HG02943 (cell line): ENCODE data around the gene ZNF521.

Experiments used
- ATAC-seq: cut with Tn5 transposase; IDR thresholded peaks from one replicate; pipeline ENCODE4 v1.9.1; 2021; ENCODE audit warnings: mild to moderate bottlenecking, low read depth, moderate library complexity; ENCODE audit not compliant: unreplicated experiment

Gene ZNF521

GRCh38 chr18:25256439-25256838 lies 95.5 kb downstream of the ZNF521 start:
- no peak for ATAC-seq

- ATAC-seq, result no peak
Observed at GRCh38 chr18:25253779-25254178, 98.2 kb downstream of the ZNF521 start.

DNA sequence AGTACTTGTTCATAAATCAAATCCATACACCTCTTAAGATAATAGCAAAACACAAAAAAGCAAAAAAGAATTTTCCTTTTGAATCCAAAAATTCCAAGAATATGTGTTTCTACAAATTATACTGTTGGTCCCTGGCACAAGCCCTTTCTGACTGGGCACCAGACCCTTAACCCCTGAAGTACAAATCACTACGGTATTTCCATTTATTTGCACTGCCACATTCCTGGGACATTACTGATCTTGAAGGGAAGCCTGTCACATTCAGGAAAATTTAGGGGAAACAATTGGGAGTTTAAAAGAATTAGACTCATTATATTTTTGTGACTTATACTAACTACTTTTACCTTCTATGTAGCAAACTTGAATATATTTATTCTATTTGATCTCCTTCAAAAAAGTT lies 98.8 kb downstream of the ZNF521 start:
- ATAC-seq, result no peak

GRCh38 chr18:25251068-25251467 lies 100.9 kb downstream of the ZNF521 start:
- no peak for ATAC-seq

DNA sequence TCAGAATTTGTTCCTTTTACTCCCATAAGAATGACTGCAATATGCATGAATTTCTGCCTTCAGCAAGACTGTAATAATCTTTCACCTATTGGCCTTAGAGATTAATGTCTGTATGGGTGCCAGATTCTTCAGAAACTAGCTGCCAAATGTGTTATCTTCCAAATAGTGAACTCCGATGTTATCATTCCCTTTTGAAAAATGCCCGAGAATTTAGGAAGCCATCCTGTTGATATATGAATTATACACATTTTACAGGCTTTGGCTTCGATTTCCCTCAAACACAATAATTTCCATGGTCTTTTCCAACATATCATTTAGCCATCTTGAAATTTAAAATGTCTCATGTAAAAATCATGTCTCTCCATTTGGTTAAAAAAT lies 101.5 kb downstream of the ZNF521 start:
- no peak for ATAC-seq

DNA sequence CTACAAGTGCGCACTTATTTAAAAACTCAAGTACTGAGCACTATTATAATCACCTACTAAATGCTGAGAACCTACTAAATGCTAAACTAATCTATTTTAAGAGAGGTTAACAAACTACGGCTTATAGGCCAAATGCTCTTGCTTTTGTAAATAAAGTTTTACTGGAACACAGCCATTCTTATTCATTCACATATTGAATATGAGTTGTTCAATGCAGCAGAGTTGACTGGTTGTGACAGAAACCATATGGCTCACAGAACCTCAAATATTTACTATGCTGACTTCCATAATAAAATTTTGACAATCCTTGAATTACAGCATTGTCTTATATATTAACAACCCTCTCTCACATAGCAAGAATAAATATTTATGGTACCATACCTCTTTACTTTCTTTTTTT lies 103.2 kb downstream of the ZNF521 start:
- no peak for ATAC-seq

GRCh38 chr18:25247725-25248124 lies 104.2 kb downstream of the ZNF521 start:
- no peak for ATAC-seq

DNA sequence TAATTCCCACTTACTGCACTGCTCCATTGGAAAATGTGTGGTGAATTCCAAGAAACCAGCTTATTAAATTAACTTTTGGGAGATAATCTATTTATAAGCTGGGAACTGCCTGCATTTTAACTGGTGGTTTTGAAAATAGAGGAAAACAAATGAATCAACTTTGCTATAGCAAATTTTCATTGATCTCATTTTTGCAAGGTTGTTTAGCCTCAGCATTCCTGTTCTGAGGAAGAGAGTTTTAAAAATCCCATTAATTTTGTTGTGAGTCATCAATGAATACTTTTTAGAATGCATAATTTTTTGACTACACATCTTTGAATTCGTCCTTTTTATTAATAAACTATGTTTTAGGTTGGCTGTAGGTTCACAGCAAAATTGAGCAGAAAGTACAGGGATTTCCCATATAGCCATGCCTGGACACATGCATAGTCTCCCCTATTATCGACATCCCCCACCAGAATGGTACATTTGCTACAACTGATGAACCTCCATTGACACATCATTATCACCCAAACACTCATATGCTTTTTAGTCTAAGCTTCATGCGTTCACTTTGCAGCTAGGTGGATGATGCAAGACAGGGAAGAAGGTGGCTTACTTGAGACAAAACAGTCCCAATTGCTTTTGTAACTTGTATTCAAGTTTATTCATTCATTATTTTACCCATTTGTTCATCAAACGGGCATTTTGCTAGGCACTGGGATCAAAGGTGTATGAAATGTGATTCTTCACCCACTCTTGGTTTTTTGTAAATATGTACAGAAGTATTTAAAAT lies 106.9 kb downstream of the ZNF521 start:
- ATAC-seq, result no peak

DNA sequence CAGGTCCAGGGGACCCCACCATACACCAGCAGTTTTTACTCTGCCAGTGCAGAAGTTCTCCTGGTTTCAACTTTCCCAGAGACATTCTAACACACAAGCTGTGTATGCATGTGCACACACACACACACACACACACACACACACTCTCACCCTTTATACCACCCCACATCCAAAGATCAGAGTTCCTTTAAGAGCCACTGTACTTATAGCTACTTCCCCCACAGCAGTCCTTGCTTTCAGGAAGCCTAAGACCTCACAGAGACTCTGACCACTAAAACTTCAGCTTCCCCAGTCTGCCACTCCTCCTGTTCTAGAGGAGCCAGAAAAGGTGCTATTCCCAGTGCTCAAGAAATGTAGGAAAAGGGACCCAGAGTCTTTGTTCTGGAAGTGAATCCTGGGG lies 107.8 kb downstream of the ZNF521 start:
- no peak for ATAC-seq

GRCh38 chr18:25243754-25244153 lies 108.2 kb downstream of the ZNF521 start:
- no peak for ATAC-seq

- no peak for ATAC-seq
Observed at GRCh38 chr18:25243257-25243656, 108.7 kb downstream of the ZNF521 start.

DNA sequence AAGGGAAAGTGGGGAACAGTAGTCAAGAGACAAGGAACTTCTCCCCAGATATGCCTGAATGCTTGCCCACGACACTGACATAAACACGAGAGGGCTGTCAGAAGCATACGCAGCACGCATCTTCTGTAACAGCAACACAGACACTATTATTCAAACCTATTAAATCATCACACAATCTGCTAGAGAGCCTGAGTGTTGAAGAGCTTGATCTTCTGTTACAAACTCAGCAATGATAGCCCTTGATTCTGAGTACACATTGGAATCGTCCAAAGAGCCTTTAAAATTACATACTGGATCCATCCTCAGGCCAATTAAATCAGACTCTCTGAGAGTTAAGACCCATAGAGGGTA lies 111.6 kb downstream of the ZNF521 start:
- no peak for ATAC-seq

DNA sequence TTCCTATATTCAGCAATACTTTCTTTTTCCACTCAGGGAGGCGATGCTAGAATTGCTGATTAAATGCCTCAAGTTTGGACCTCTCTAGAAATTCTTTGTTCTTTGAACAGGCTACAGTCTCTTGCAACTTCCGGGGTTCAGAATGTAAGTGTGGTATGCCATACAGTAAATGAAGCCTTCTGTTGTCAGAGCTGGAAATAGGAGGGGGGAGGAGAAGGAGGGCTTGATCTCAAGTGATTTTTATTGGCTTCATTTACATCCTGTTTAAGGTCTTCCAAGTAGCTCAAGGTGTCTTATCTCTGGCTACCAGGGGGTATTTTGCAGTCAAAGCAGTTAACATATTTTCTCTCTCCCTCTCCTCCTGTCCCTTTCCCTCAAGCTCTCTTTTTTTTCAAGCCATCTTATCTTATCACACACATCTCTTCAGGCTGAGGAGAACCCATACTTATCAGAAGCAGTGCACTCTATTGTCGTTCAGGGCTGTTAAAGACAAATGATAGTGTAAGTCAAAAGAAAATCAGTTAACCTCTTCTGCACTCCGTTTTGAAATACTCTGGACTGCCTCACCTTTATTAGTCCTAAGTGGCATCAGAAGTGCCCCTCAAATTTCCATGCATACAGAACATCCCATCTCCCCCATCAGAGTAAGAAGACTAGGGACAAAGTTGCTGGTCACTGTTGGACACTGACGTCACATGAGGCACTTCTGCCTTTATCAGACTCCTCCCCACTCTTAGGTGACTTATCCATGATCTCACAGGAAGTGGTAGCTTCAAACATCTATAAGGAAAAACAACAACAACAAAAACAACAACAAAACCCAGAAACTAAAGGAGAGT lies 112.2 kb downstream of the ZNF521 start:
- no peak for ATAC-seq

DNA sequence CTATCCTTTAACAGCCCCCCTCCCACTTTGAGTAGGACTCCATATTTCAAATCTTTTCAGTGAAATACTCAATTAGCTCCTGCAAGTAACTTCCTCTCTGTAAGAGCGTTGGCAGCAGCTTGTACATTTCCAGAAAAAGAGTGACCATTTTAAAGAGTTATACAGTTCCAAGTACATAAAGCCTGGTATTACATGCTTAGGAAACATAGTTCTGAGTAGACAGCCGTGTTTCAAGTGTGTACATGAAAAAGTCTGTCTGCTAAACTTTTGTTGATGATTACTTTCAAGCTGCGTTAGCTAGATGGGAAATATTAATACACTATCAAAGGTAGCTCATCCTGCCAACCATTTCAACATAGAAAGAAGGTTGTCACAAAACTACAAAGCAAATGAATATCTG lies 112.8 kb downstream of the ZNF521 start:
- no peak for ATAC-seq

DNA sequence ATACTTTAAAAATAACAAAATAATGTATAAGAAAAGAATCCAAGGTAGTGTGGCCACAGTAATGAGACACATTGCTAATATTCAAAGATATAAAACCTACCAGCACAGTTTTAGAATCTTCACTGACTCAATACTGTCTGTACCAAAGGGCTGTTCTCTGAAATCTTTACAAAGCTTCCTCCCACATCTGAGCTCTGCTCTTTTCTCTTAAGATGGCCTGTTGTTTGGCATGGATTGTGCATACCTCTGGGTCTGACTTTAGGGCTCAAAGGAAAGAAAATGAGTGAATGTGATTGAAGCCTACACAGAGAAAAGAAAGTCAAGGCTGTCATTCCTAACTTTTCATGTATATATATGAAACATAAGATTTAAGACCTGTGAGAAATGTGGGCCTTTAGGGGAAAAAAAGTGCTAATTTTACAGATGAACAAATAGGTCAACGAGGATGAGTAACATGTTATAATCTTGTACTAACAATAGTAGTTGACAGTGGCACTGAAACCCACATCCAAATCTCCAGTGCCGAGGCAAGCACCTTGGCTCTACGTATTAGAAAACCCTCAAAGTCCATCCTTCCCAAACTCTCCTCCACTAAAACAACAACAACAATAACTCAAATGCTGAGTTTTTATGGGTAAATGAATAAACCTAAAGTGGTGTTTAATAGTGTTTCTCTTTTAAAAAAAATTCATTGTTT lies 114.2 kb downstream of the ZNF521 start:
- ATAC-seq, result no peak

GRCh38 chr18:25236736-25237135 lies 115.2 kb downstream of the ZNF521 start:
- ATAC-seq, result no peak

GRCh38 chr18:25235401-25236042 lies 116.4 kb downstream of the ZNF521 start:
- no peak for ATAC-seq

GRCh38 chr18:25234740-25235345 lies 117.1 kb downstream of the ZNF521 start:
- ATAC-seq, result no peak

DNA sequence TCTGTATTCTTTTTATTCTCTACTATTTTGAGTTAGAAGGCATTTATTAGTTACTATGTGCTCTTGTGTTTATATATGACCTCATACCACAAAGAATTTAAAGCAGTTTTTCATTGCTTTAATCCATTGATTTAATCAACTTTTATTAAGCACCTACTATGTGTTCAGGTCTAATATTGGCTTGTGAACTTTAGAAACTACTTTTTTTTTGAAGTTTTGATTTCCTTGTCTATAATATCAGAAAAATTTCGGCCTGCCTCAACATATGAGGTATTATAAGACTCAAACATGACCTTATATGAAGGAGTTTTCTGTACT lies 117.7 kb downstream of the ZNF521 start:
- ATAC-seq, result no peak

- ATAC-seq, result no peak
Observed at GRCh38 chr18:25233528-25234321, 118.2 kb downstream of the ZNF521 start.
